A673 (cell line): Measurements from ENCODE around the gene ANKRD23. TPM values are rescaled to one million over a fixed set of nuclear protein-coding genes. Genes with fewer than 3 reads are reported as not detected.

Experiments
- BruUV-seq: library from RNA; stranded (reverse); fragments of 400-500 nt; replicated peaks from 2 replicates; lab custom pipeline; 2021; lab: Mats Ljungman, UMichigan
- CTCF ChIA-PET: fragments of 300-600 bp; sonication (Branson Sonifier 250); formaldehyde crosslinking; loops from one replicate; lab custom pipeline; 2022; ENCODE audit warnings: antibody characterized with exemption; lab: Charles Lee
- POLR2A ChIA-PET: fragments of 300-600 bp; sonication (Branson Sonifier 250); formaldehyde crosslinking; loops from one replicate; lab custom pipeline; 2022; ENCODE audit warnings: antibody characterized with exemption; ENCODE audit not compliant: low non-redundant PET; lab: Charles Lee
- DNase-seq: peaks from one replicate; pipeline ENCODE4 v3.0.0-alpha.2; 2015; ENCODE audit warnings: low spot score
- H3K27ac ChIP-seq: fragments of 200-600 bp; sonication (generic); 2 replicates; pipeline ENCODE4 v1.5.1; 2016; ENCODE audit warnings: mixed run types, low read depth, mild to moderate bottlenecking, mixed read lengths, antibody characterized with exemption, low read length; ENCODE audit not compliant: poor library complexity, severe bottlenecking
- H3K27me3 ChIP-seq: fragments of 200-600 bp; sonication (generic); replicated peaks from 2 replicates; pipeline ENCODE4 v1.6.1; 2017; ENCODE audit warnings: mixed run types, low read depth, mild to moderate bottlenecking, mixed read lengths, antibody characterized with exemption, low read length; ENCODE audit not compliant: insufficient read depth, poor library complexity
- H3K36me3 ChIP-seq: fragments of 200-600 bp; sonication (generic); 2 replicates; pipeline ENCODE4 v1.6.1; 2016; ENCODE audit warnings: mixed run types, mild to moderate bottlenecking, mixed read lengths, antibody characterized with exemption, low read length; ENCODE audit not compliant: insufficient read depth, poor library complexity, severe bottlenecking
- H3K4me1 ChIP-seq: fragments of 200-600 bp; sonication (generic); 2 replicates; pipeline ENCODE4 v1.6.1; 2017; ENCODE audit warnings: mixed run types, mild to moderate bottlenecking, mixed read lengths, antibody characterized with exemption, low read length; ENCODE audit not compliant: insufficient read depth, poor library complexity, severe bottlenecking
- H3K4me3 ChIP-seq: fragments of 200-600 bp; sonication (generic); 2 replicates; pipeline ENCODE4 v1.5.1; 2016; ENCODE audit warnings: low read depth, mixed run types, mild to moderate bottlenecking, mixed read lengths, low read length; ENCODE audit not compliant: poor library complexity, severe bottlenecking
- H3K9me3 ChIP-seq: fragments of 200-600 bp; sonication (generic); 2 replicates; pipeline ENCODE4 v1.6.1; 2016; ENCODE audit warnings: mixed run types, low read depth, mild to moderate bottlenecking, mixed read lengths, antibody characterized with exemption, low read length; ENCODE audit not compliant: poor library complexity, severe bottlenecking
- CTCF ChIP-seq: fragments of 300-800, 200-600 bp; sonication (generic); conservative IDR thresholded peaks from 2 replicates; pipeline ENCODE4 v1.5.1; 2017; ENCODE audit warnings: low read depth, mild to moderate bottlenecking, antibody characterized with exemption, low read length, moderate library complexity, mixed read lengths
- EZH2 ChIP-seq: fragments of 200-600 bp; sonication (generic); IDR thresholded peaks from 2 replicates; pipeline ENCODE4 v1.6.1; 2017; ENCODE audit warnings: borderline replicate concordance, low read depth, mild to moderate bottlenecking, mixed read lengths, antibody characterized with exemption, low read length; ENCODE audit not compliant: poor library complexity, severe bottlenecking
- intact Hi-C: fragments of 100-400 bp; cut with micrococcal nuclease; formaldehyde crosslinking; loops from one replicate; pipeline ENCODE4 v1.10.0; 2022; ENCODE audit not compliant: unreplicated experiment
- total RNA-seq: library from RNA; stranded (reverse); gene quantifications from 2 replicates; pipeline ENCODE4 v1.2.3, GENCODE V29; 2021

ANKRD23 gene
- total RNA-seq, 1 experiment from 2014 or later = 6.2 TPM

- ChIA-PET CTCF (no interaction called here), POLR2A (interaction anchor here (0.5 kb wide), 1 partner anchor 669 kb away, joined by 6 read pairs; no protein-coding TSS in a partner anchor)
- intact Hi-C loops = no loop called here
- H3K9me3 ChIP-seq = no peaks in the 10 kb centered on the region
- no peak for DNase-seq
- H3K36me3 ChIP-seq = peaks cover 18% of the 10 kb centered on the region
- no peak overlapping the region for H3K4me3 ChIP-seq
- H3K27me3 ChIP-seq = no peaks in the 10 kb centered on the region
- TF ChIP-seq EZH2 (no peak), CTCF (no peak)
- no TSS peak for BruUV-seq
- H3K4me1 ChIP-seq = no peaks in the 10 kb centered on the region
- H3K27ac ChIP-seq = no peak overlapping the region
Observed at GRCh38 chr2:96835830-96836229, 8.0 kb downstream of the ANKRD23 start.

- H3K9me3 ChIP-seq = no peaks in the 10 kb centered on the region
- no peak for DNase-seq
- H3K4me1 ChIP-seq = no peaks in the 10 kb centered on the region
- ChIA-PET POLR2A (interaction anchor here (0.9 kb wide), 1 partner anchor 11 kb away, joined by 5 read pairs; the partner anchor contains the start of gene ANKRD23), CTCF (no interaction called here)
- no peak overlapping the region for H3K27ac ChIP-seq
- intact Hi-C loops = no loop called here
- no peaks in the 10 kb centered on the region for H3K27me3 ChIP-seq
- H3K4me3 ChIP-seq = no peak overlapping the region
- no TSS peak for BruUV-seq
- peaks cover 34% of the 10 kb centered on the region for H3K36me3 ChIP-seq
- TF ChIP-seq CTCF = no peak
- no peak for TF ChIP-seq EZH2
Observed at GRCh38 chr2:96832754-96833507, 10.9 kb downstream of the ANKRD23 start.

GRCh38 chr2:96832408-96832753 lies 11.4 kb downstream of the ANKRD23 start:
- no peak overlapping the region for H3K27ac ChIP-seq
- H3K36me3 ChIP-seq = peaks cover 40% of the 10 kb centered on the region
- no peaks in the 10 kb centered on the region for H3K9me3 ChIP-seq
- intact Hi-C loops = no loop called here
- ChIA-PET POLR2A (interaction anchor here (0.9 kb wide), 1 partner anchor 12 kb away, joined by 5 read pairs; the partner anchor contains the start of gene ANKRD23), CTCF (no interaction called here)
- no peaks in the 10 kb centered on the region for H3K27me3 ChIP-seq
- no peak for TF ChIP-seq CTCF
- TF ChIP-seq EZH2 = no peak
- no peak for DNase-seq
- BruUV-seq = no TSS peak
- no peak overlapping the region for H3K4me3 ChIP-seq
- H3K4me1 ChIP-seq = no peaks in the 10 kb centered on the region
